HG03060 (cell line): Measurements from ENCODE around the gene PTGES2.

Experiments used
- ATAC-seq: cut with Tn5 transposase; IDR thresholded peaks from one replicate; pipeline ENCODE4 v1.9.1; 2021; ENCODE audit warnings: low read depth, moderate number of reproducible peaks; ENCODE audit not compliant: unreplicated experiment

PTGES2 gene

GRCh38 chr9:128127568-128127989 is at the start of gene PTGES2:
Gene PTGES2, minus strand, starts transcription at chr9:128127729. Its CDS starts 12 bp downstream, at chr9:128127717.
- no peak for ATAC-seq

GRCh38 chr9:128175726-128176125 is 48.2 kb upstream of the PTGES2 start:
- ATAC-seq, result no peak

- no peak for ATAC-seq
These were observed 47.6 kb upstream of the PTGES2 start for GRCh38 chr9:128175102-128175563.

DNA sequence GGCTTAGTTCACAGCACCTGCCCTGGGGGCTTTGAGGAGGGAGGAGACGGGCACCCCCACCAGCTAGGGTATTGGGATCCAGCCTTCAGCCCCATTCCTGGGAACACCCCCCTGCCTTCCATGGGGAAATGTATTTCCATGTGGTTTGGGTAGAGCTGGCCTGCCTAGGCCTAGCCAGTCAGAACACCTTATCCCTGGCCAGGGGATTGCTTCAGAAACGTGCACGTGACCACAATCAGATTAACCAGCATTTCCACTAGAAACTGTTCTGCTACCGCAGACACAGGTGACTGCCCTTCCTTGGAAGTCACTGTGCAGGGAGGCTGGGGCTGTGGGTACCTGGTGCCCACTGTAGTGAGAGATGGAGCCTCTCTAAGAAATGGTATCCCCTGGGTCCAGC is 46.5 kb upstream of the PTGES2 start:
- ATAC-seq, result no peak

DNA sequence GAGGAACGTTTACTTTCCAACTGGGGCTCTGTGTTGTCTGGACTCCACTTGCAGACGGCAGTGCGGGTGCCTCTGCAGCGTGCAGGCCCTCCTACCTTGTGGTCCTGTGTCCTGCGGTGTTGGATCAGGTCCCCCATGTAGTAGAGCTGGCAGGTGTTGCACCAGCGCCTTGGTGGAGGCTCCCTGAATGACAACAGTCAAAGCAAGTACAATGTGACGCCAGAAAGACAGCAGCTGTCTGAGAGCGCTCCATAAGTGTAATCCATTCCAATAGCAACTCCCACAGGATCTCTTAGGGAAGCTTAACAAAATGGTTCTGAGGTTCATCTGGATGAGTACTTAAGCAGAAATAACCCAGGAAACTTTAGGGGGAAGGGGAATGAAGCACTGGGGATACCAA is 42.4 kb upstream of the PTGES2 start:
- no peak for ATAC-seq

- no peak for ATAC-seq
These were observed 42.0 kb upstream of the PTGES2 start for GRCh38 chr9:128169492-128169891.

- ATAC-seq, result no peak
These were observed 41.3 kb upstream of the PTGES2 start for GRCh38 chr9:128168731-128169308.

- no peak for ATAC-seq
These were observed 39.7 kb upstream of the PTGES2 start for GRCh38 chr9:128167209-128167608.

GRCh38 chr9:128166169-128166568 is 38.6 kb upstream of the PTGES2 start:
- ATAC-seq, result no peak

DNA sequence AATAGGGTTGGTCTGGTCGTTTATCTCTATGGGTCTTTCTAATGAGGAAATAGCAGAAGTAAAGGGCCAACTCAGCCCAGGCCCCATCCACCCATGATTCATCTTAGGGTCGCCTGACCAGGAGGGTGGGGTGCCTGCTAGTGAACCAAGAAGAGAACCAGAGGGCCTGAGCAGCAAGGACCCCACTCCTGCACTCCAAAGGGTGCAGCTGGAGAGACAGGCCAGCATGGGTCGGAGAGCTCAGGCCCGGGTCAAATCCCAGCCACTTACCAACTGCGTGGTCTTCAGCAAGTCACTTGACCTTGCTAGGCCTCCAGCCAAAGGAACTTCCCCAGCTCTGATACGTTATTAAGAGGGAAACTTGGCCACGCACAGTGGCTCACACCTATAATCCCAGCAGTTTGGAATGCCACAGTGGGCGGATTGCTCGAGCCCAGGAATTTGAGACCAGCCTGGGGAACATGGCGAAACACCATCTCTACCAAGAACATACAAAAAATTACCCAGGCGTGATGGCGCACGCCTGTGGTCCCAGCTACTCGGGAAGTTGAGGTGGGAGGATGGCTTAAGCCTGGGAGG is 36.9 kb upstream of the PTGES2 start:
- ATAC-seq, result no peak

DNA sequence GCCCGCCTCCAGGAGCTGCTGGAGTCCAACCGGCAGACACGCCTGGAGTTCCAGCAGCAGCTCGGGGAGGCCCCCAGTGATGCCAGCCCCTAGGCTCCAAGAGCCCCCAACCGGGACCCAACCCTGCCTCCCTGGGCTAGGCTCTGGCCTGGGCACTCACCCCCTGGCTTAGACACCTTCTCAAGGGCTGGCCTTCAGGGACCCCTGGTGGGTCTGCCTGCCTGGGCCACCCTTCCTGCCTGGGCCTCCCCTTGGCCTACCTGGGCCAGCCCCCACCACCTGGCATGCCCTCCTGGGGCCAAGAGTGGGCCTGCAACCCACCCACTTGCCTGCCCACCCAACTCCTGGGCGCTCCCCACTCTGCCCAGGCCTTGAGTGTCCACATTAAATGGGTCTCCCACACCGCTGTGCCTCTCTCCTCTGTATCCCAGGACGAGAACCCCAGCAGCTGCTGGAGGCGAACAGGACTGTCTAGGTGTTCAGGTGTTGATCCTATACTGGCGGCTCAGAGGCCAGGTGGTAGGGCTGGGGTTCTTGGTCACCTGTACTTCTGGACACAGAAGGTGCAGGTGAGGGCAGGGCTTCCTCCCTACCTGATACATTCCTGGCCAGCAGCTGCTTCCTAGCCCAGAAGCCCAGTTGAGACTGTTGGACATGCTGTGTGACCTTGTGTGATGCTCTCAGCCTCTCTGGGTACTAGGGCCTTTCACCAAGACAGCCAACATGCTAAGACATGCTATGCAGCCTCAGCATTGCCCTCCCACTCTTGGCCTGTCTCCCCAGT is 36.2 kb upstream of the PTGES2 start:
- ATAC-seq, result no peak

DNA sequence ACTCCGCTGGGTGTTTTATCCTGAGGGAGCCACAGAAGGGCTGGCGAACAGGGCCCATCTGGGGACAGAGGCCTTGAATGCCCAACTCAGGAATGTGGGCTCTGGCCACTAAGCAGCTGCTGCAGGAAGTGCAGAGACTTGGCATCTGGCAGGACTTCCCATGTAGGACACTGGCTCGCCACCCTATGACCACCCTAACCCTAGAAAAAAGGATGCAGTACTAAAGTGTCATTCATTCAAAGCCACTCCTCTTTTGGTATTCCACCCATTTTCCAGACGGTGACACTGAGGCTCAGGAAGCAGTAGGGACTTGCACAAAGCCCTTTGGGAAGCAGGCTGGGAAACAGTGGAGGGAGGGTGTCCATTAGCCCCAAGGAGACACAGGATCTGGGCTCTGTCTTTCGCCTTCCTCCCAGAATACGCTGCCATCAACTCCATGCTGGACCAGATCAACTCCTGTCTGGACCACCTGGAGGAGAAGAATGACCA is 35.5 kb upstream of the PTGES2 start:
- ATAC-seq, result no peak

DNA sequence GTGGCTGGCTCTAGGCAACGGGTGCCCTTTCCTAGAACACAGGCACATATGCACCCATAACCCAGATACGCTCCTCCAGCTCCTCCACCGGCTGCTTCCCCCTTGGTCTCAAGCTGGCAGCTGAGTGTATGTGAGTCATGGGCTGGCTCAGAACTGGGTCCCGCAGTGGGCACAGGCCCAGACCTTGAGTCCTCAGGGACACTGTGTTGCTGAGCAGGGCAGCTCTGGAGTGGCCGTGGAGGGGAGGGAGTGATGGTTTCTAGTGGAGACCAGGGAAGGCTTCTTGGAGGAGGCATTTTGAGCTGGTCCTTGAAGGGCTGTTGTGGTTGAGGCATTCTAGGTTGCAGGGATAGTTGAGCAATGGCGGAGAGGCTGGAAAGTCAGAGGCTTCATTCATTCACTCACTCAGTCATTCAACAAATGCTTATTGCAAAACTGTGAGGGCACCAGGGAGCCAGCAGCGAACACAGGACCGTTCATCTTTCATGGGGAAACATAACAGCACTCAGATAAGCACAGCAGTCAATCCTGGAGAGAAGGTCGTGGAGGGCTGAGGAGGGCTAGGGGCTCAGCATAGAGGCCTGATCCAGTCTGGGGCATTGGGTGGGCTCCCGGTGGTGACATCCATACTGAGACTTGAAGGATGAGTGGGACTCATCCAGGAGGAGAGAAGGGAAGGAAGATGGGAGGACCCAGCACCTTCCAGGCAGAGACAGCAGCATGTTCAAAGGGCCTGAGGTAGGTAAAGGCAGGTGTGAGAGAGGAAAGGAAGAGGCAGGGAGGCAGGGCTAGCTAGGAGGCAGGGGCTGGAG is 34.9 kb upstream of the PTGES2 start:
- ATAC-seq, result no peak

- no peak for ATAC-seq
These were observed 33.8 kb upstream of the PTGES2 start for GRCh38 chr9:128161215-128161902.

- no peak for ATAC-seq
These were observed 33.1 kb upstream of the PTGES2 start for GRCh38 chr9:128160603-128160987.

GRCh38 chr9:128159784-128160602 is 32.5 kb upstream of the PTGES2 start, which contains the start of gene BBLN:
Gene BBLN, plus strand, starts transcription at chr9:128160265. Its CDS starts 143 bp downstream, at chr9:128160408.
- peak; percentile 37 for ATAC-seq

DNA sequence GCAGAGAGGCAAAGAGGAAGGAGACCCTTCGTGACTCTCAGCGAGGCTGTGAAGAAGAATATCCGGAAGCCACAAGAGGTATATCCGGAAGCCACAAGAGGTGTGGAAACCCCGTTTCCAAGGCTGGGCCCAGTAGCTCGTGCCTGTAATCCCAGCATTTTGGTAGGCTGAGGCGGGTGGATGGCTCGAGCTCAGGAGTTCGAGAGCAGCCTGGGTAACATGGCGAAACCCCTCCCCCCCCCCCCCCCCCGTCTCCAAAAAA is 31.9 kb upstream of the PTGES2 start:
- peak; percentile 11 for ATAC-seq

- no peak for ATAC-seq
These were observed 28.4 kb upstream of the PTGES2 start for GRCh38 chr9:128155736-128156500.
